ENCODE data around the gene MRGPRE. TPM values are rescaled to one million over a fixed set of nuclear protein-coding genes. Genes with fewer than 3 reads are reported as not detected.

Gene MRGPRE
- total and polyA plus RNA-seq, 2 donors = 0.18 TPM; not detected in 1

GRCh38 chr11:3222941-3223915 is 9.0 kb downstream of the MRGPRE start:
- H3K4me3 ChIP-seq (ENCODE audit: low read depth, low read length) = no peak overlapping the region
- no peak for DNase-seq (ENCODE audit: extremely low spot score)
- H3K36me3 ChIP-seq (ENCODE audit: insufficient read depth) = no peaks in the 10 kb centered on the region
- H3K4me1 ChIP-seq (ENCODE audit: insufficient read depth) = peaks cover 2% of the 10 kb centered on the region
- no peak overlapping the region for H3K27ac ChIP-seq (ENCODE audit: low read depth)
- 84% methylated on average over 36 of the region's 36 CpGs for WGBS

GRCh38 chr11:3222003-3222855 is 10.0 kb downstream of the MRGPRE start:
- H3K4me1 ChIP-seq (ENCODE audit: insufficient read depth) = peaks cover 2% of the 10 kb centered on the region
- H3K4me3 ChIP-seq (ENCODE audit: low read depth, low read length) = no peak overlapping the region
- H3K27ac ChIP-seq (ENCODE audit: low read depth) = no peak overlapping the region
- no peak for DNase-seq (ENCODE audit: extremely low spot score)
- 81% methylated on average over 37 of the region's 37 CpGs for WGBS
- no peaks in the 10 kb centered on the region for H3K36me3 ChIP-seq (ENCODE audit: insufficient read depth)

GRCh38 chr11:3221408-3222002 is 10.7 kb downstream of the MRGPRE start:
- 20% methylated on average over 27 of the region's 27 CpGs for whole genome bisulfite sequencing
- Histone ChIP-seq H3K4me3 (ENCODE audit: low read depth, low read length) (no peak overlapping the region), H3K4me1 (ENCODE audit: insufficient read depth) (peaks cover 2% of the 10 kb centered on the region), H3K27ac (ENCODE audit: low read depth) (no peak overlapping the region), H3K36me3 (ENCODE audit: insufficient read depth) (no peaks in the 10 kb centered on the region)
- no peak for DNase-seq (ENCODE audit: extremely low spot score)

- WGBS = 50% methylated on average over 21 of the region's 21 CpGs
- Histone ChIP-seq H3K27ac (ENCODE audit: low read depth) (no peak overlapping the region), H3K4me1 (ENCODE audit: insufficient read depth) (peaks cover 2% of the 10 kb centered on the region), H3K4me3 (ENCODE audit: low read depth, low read length) (no peak overlapping the region), H3K36me3 (ENCODE audit: insufficient read depth) (no peaks in the 10 kb centered on the region)
- DNase-seq (ENCODE audit: extremely low spot score) = no peak
These were observed 11.5 kb downstream of the MRGPRE start for GRCh38 chr11:3220521-3221407.

- no peak for DNase-seq (ENCODE audit: extremely low spot score)
- H3K36me3 ChIP-seq (ENCODE audit: insufficient read depth) = no peaks in the 10 kb centered on the region
- peaks cover 2% of the 10 kb centered on the region for H3K4me1 ChIP-seq (ENCODE audit: insufficient read depth)
- WGBS = 74% methylated on average over 11 of the region's 11 CpGs
- H3K4me3 ChIP-seq (ENCODE audit: low read depth, low read length) = no peak overlapping the region
- H3K27ac ChIP-seq (ENCODE audit: low read depth) = no peak overlapping the region
These were observed 12.1 kb downstream of the MRGPRE start for GRCh38 chr11:3220101-3220500.

- H3K27ac ChIP-seq (ENCODE audit: low read depth) = no peak overlapping the region
- H3K4me3 ChIP-seq (ENCODE audit: low read depth, low read length) = no peak overlapping the region
- 65% methylated on average over 14 of the region's 14 CpGs for WGBS
- DNase-seq (ENCODE audit: extremely low spot score) = no peak
- H3K4me1 ChIP-seq (ENCODE audit: insufficient read depth) = peaks cover 2% of the 10 kb centered on the region
- no peaks in the 10 kb centered on the region for H3K36me3 ChIP-seq (ENCODE audit: insufficient read depth)
These were observed 12.8 kb downstream of the MRGPRE start for GRCh38 chr11:3219281-3219892.

- Histone ChIP-seq H3K4me3 (ENCODE audit: low read depth, low read length) (no peak within 1 kb of the TSS), H3K4me1 (ENCODE audit: insufficient read depth) (peaks cover 2% of the 10 kb centered on the region), H3K36me3 (ENCODE audit: insufficient read depth) (no peaks in the 10 kb centered on the region), H3K27ac (ENCODE audit: low read depth) (no peak within 1 kb of the TSS)
- 86% methylated on average over 35 of the region's 35 CpGs for WGBS
- DNase-seq (ENCODE audit: extremely low spot score) = no peak
These were observed 13.5 kb downstream of the MRGPRE start, which contains the start of gene MRGPRG for GRCh38 chr11:3218483-3219280. Gene MRGPRG, minus strand, starts transcription at chr11:3218813. Its CDS starts 0 bp downstream, at chr11:3218813.

GRCh38 chr11:3217818-3218482 is 14.3 kb downstream of the MRGPRE start:
- no peak for DNase-seq (ENCODE audit: extremely low spot score)
- WGBS = 86% methylated on average over 49 of the region's 49 CpGs
- Histone ChIP-seq H3K4me1 (ENCODE audit: insufficient read depth) (peaks cover 2% of the 10 kb centered on the region), H3K36me3 (ENCODE audit: insufficient read depth) (no peaks in the 10 kb centered on the region), H3K4me3 (ENCODE audit: low read depth, low read length) (no peak overlapping the region), H3K27ac (ENCODE audit: low read depth) (no peak overlapping the region)

- H3K27ac ChIP-seq (ENCODE audit: low read depth) = no peak overlapping the region
- no peak for DNase-seq (ENCODE audit: extremely low spot score)
- H3K4me3 ChIP-seq (ENCODE audit: low read depth, low read length) = no peak overlapping the region
- peaks cover 2% of the 10 kb centered on the region for H3K4me1 ChIP-seq (ENCODE audit: insufficient read depth)
- no peaks in the 10 kb centered on the region for H3K36me3 ChIP-seq (ENCODE audit: insufficient read depth)
- whole genome bisulfite sequencing = 72% methylated on average over 11 of the region's 11 CpGs
These were observed 16.1 kb downstream of the MRGPRE start for GRCh38 chr11:3216027-3216525.

GRCh38 chr11:3215346-3216026 is 16.7 kb downstream of the MRGPRE start:
- Histone ChIP-seq H3K27ac (ENCODE audit: low read depth) (no peak overlapping the region), H3K4me3 (ENCODE audit: low read depth, low read length) (no peak overlapping the region), H3K4me1 (ENCODE audit: insufficient read depth) (no peaks in the 10 kb centered on the region), H3K36me3 (ENCODE audit: insufficient read depth) (no peaks in the 10 kb centered on the region)
- 73% methylated on average over 17 of the region's 17 CpGs for WGBS
- no peak for DNase-seq (ENCODE audit: extremely low spot score)

GRCh38 chr11:3214420-3214699 is 17.9 kb downstream of the MRGPRE start:
- Histone ChIP-seq H3K27ac (ENCODE audit: low read depth) (no peak overlapping the region), H3K4me1 (ENCODE audit: insufficient read depth) (no peaks in the 10 kb centered on the region), H3K4me3 (ENCODE audit: low read depth, low read length) (no peak overlapping the region), H3K36me3 (ENCODE audit: insufficient read depth) (no peaks in the 10 kb centered on the region)
- WGBS = 76% methylated on average over 4 of the region's 4 CpGs
- no peak for DNase-seq (ENCODE audit: extremely low spot score)
